Subcutaneous adipose tissue (tissue), 4 donors: Measurements from ENCODE around the gene GET3. TPM values are rescaled to one million over a fixed set of nuclear protein-coding genes. Genes with fewer than 3 reads are reported as not detected.

Experiments used
- total RNA-seq, 4 donors: library from RNA; depleted of rRNA; stranded (reverse); fragments of >200 nt; gene quantifications; one replicate each; pipeline ENCODE4 v1.1.0, GENCODE V29; 2016
- TF ChIP-seq, protein P1 (sequence below): fragments of 450-650 bp; IDR thresholded peaks from one replicate; pipeline ENCODE4 v1.5.1; 2016; ENCODE audit warnings: low read depth, mild to moderate bottlenecking, control low read depth, antibody characterized with exemption, moderate library complexity

The GET3 gene
- total RNA-seq, 4 donors from 2014 or later = 35.1 to 53.5 (median 43.4) TPM

DNA sequence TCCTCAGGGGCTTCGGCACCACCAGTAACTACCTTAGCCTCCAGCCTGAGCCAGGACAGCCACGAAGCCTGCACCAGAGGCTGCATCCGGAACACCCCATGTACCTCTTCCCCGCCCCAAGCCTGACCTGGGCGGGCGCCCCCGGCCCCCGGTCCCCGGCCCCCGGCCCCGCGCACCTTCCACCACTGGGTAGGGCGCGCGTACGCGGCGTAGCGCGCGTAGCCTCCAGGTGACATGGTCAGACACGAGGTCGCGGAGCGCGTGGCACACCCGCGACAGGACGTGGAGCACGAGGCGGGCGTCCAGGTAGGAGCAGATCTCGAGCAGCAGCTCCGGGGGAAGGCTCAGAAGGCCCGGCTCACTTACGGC, 41.3 kb upstream of the GET3 start:
- TF ChIP-seq, protein P1, sequence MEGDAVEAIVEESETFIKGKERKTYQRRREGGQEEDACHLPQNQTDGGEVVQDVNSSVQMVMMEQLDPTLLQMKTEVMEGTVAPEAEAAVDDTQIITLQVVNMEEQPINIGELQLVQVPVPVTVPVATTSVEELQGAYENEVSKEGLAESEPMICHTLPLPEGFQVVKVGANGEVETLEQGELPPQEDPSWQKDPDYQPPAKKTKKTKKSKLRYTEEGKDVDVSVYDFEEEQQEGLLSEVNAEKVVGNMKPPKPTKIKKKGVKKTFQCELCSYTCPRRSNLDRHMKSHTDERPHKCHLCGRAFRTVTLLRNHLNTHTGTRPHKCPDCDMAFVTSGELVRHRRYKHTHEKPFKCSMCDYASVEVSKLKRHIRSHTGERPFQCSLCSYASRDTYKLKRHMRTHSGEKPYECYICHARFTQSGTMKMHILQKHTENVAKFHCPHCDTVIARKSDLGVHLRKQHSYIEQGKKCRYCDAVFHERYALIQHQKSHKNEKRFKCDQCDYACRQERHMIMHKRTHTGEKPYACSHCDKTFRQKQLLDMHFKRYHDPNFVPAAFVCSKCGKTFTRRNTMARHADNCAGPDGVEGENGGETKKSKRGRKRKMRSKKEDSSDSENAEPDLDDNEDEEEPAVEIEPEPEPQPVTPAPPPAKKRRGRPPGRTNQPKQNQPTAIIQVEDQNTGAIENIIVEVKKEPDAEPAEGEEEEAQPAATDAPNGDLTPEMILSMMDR = no peak

DNA sequence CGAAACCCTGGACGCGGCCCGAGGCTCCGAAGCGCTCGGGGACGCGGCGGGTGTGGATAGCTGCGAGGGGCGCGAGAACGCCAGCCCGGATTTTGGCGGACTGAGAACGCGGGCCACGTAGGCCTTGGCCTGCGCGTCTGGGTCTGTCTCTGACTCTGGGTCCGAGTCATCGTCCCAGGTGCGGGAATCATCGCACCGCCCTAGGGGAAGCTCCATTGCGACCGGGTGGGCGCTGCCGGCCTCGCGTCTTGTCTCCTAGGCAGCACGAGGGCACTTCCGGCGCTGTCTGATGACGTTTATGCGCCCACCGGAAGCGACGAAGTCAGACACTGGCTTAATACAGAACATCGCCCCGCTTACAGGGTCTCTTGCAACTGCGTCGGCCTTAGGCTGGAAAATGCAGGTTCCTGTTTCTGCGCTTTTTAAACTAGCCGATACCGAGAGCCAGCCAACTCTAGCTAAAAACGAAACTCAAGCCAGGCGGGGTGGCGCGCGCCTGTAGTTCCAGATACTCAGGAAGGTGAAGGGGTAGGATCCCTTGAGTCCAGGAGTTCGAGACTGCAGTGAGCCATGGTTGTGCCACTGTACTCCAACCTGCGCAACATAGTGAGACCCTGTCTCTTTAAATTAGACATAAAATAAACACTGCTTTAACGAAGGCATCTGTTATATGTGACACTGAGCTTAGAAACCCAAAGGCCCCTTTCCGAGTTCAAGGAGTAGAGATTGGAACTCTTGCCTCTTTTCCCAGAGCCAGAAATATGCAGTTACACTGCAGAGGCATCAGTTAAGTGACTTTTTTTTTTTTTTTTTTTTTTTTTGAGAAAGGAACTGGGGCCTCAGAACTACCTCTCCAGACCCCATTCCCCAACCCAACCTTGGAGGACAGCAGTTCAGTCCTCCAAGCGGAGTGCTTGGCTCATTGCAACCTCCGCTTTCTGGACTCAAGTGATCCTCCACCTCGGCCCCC, 40.6 kb upstream of the GET3 start, which contains the start of gene FBXW9:
Gene FBXW9 (minus strand): TSS at position 266 of the 970 bp plus-strand sequence. CDS start 50 bp downstream, at position 216.
- TF ChIP-seq, protein P1 = no peak

DNA sequence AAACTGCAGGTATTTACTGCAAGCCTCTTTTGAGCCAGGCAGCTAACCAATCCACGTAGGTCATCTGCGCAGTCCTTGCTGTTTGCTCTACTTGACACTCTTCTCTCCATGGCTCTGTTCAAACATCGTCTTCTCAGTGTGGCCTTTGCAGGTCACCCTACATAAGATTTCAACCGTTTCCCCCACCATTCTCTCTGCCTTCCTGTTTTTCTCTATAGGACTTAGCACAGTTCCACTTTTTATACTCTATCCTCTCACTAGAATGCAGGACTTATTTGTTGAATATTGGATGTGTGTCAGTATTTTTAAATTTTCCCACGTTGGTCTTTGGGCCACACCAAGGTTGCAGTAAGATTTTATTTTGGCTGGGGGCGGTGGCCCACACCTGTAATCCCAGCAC, 39.2 kb upstream of the GET3 start:
- TF ChIP-seq, protein P1 = no peak

DNA sequence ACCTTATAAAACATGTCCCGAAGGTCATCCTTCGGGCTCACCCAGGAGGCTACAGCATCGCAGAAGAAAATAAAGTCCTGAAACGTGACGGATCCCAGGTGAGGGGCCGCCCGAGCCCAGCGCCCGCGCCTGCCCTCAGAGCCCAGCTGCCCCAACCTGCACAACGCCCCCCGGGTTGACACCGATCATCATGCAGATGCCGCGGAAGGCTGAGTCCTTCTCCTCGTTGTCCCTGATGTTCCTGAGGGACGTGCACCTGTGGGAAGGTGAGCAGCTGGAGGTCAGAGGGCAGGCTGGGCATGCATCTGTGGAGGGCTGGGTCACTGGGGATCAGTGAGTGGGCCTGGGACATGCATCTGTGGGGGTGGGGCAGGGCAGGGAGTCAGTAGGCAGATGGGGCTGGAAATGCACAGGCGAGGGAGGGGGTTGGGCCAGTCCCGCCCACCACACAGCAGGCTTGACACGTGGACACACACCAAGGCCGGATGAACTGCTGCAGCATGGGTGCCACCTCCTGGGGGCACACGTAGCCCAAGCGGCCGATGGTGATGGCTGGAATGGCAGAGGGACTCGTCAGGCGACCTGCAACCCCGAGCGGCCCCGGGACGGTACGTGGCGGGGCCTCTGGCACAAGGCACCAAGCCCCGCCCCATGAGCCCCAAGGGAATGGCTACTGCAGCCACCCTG, 35.6 kb upstream of the GET3 start:
- TF ChIP-seq, protein P1 = no peak

DNA sequence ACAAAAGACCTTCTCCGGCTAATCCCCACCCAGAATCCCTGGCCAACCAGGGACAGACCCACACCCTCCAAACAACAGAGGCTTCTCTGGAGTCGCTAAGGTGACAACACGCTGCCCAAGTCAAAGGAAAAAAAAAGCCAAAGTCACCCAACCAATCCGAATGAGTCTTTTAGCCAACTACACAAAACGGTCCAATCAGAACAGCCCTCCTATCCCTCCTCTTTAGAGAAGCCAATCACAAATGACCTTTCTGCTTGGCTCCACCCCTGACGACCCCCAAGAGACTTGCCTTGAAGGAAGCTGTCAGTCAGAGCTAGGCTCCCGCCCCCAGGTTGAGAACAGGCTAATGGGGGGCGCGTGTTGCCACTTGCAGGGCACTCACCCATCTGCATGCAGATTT, 34.3 kb upstream of the GET3 start:
- TF ChIP-seq, protein P1 = no peak

DNA sequence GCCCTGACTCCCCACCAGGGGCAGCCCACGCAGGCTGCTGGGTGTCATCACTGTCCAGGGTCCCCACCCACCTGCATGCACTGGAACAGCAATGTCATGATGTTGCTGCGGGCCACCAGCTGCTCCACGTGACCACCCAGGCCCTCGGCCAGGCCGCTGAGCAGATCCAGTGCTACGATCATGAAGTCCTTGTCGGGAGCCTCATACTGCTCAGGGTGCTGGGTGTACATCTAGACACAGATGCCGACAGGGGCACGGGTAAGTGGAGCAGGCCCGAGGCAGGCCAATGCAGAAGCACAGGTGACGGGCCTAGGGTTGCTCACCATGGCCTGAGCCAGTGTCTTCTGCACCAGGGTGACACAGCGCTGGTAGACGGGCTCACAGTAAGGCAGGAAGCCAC, 32.1 kb upstream of the GET3 start:
- TF ChIP-seq, protein P1 = no peak
